Neuronal stem cell (in vitro differentiated cells): ENCODE measurements around the gene GAREM2.
A peak's percentile ranks its signal among the peaks of the same experiment; 100 is the strongest.

Source experiments
- DNase-seq: peaks from one replicate; pipeline ENCODE4 v3.0.0-alpha.2; 2013; ENCODE audit warnings: low spot score
- H2AFZ ChIP-seq: one replicate; pipeline ENCODE4 v1.6.1; 2013; ENCODE audit warnings: mild to moderate bottlenecking, low read length, inconsistent platforms
- H2AK5ac ChIP-seq: 2 replicates; pipeline ENCODE4 v1.6.1; 2013; ENCODE audit warnings: low read depth, mild to moderate bottlenecking, inconsistent platforms, low read length, moderate library complexity, mixed read lengths
- H2BK120ac ChIP-seq: 2 replicates; pipeline ENCODE4 v1.6.1; 2013; ENCODE audit warnings: low read depth, mild to moderate bottlenecking, inconsistent platforms, low read length, moderate library complexity, mixed read lengths
- H2BK12ac ChIP-seq: one replicate; pipeline ENCODE4 v1.6.1; 2013; ENCODE audit warnings: low read length, inconsistent platforms
- H2BK15ac ChIP-seq: 2 replicates; pipeline ENCODE4 v1.6.1; 2013; ENCODE audit warnings: mild to moderate bottlenecking, low read length, inconsistent platforms, mixed read lengths
- H2BK5ac ChIP-seq: one replicate; pipeline ENCODE4 v1.6.1; 2013; ENCODE audit warnings: inconsistent platforms, mild to moderate bottlenecking, low read length, moderate library complexity
- H3K14ac ChIP-seq: one replicate; pipeline ENCODE4 v1.6.1; 2013; ENCODE audit warnings: low read length, inconsistent platforms
- H3K18ac ChIP-seq: 2 replicates; pipeline ENCODE4 v1.6.1; 2013; ENCODE audit warnings: low read length, inconsistent platforms
- H3K23ac ChIP-seq: 2 replicates; pipeline ENCODE4 v1.6.1; 2013; ENCODE audit warnings: low read depth, mild to moderate bottlenecking, mixed read lengths, low read length, inconsistent platforms; ENCODE audit not compliant: poor library complexity
- H3K27ac ChIP-seq: replicated peaks from 3 replicates; pipeline ENCODE4 v1.5.1; 2013; ENCODE audit warnings: low read length, inconsistent platforms
- H3K27me3 ChIP-seq, 3 experiments: 2 replicates each; pipeline ENCODE4 v1.6.1; 2013; ENCODE audit warnings: low read length in 3 of 3, mild to moderate bottlenecking in 2 of 3, inconsistent platforms in 1 of 3, low read depth in 1 of 3, mixed read lengths in 1 of 3, moderate library complexity in 1 of 3; ENCODE audit not compliant: control insufficient read depth in 3 of 3, insufficient read depth in 3 of 3
- H3K36me3 ChIP-seq, 2 donors: replicated peaks in 1 of 2; 2 replicates each; pipeline ENCODE4 v1.6.1; 2013; ENCODE audit warnings: low read length in 2 of 2; ENCODE audit not compliant: control insufficient read depth in 2 of 2, insufficient read depth in 2 of 2
- H3K4ac ChIP-seq: 2 replicates; pipeline ENCODE4 v1.6.1; 2013; ENCODE audit warnings: inconsistent platforms, mild to moderate bottlenecking, low read length, moderate library complexity
- H3K4me1 ChIP-seq, 2 donors: 1 replicate in 1 of 2; 2 replicates in 1 of 2; pipeline ENCODE4 v1.6.1; 2013; ENCODE audit warnings: low read length in 2 of 2, low read depth in 1 of 2; ENCODE audit not compliant: control insufficient read depth in 2 of 2, insufficient read depth in 1 of 2
- H3K4me2 ChIP-seq: one replicate; pipeline ENCODE4 v1.6.1; 2013; ENCODE audit warnings: mild to moderate bottlenecking, low read length, inconsistent platforms; ENCODE audit not compliant: insufficient read depth, poor library complexity, severe bottlenecking
- H3K4me3 ChIP-seq, 2 donors: 2 replicates each; pipeline ENCODE4 v1.5.1; 2013; ENCODE audit warnings: low read length in 2 of 2, mild to moderate bottlenecking in 2 of 2, inconsistent platforms in 1 of 2, moderate library complexity in 1 of 2
- H3K79me1 ChIP-seq: one replicate; pipeline ENCODE4 v1.6.1; 2013; ENCODE audit warnings: low read depth, mild to moderate bottlenecking, inconsistent platforms, low read length, moderate library complexity
- H3K9ac ChIP-seq: one replicate; pipeline ENCODE4 v1.6.1; 2013; ENCODE audit warnings: mild to moderate bottlenecking, low read depth, low read length, inconsistent platforms; ENCODE audit not compliant: poor library complexity
- H3K9me3 ChIP-seq, 2 donors: replicated peaks in 1 of 2; 2 replicates each; pipeline versions ENCODE3 to v1.6.1; 2013; ENCODE audit warnings: low read length in 2 of 2, mild to moderate bottlenecking in 2 of 2, inconsistent platforms in 1 of 2, low read depth in 1 of 2, mixed read lengths in 1 of 2, moderate library complexity in 1 of 2; ENCODE audit not compliant: control insufficient read depth in 2 of 2, insufficient read depth in 1 of 2
- H4K8ac ChIP-seq: one replicate; pipeline ENCODE4 v1.6.1; 2013; ENCODE audit warnings: low read depth, mild to moderate bottlenecking, inconsistent platforms, low read length, moderate library complexity
- H4K91ac ChIP-seq: one replicate; pipeline ENCODE4 v1.6.1; 2013; ENCODE audit warnings: low read length, low read depth, mild to moderate bottlenecking, inconsistent platforms; ENCODE audit not compliant: poor library complexity
- WGBS, 2 donors: extraction: QIAGEN DNeasy Blood & Tissue Kit; methylation state at CpG; one replicate each; pipeline ENCODE4 v1.1.7; 2013; ENCODE audit warnings: missing lambda C conversion rate in 2 of 2, mixed read lengths in 1 of 2; ENCODE audit not compliant: insufficient read length in 2 of 2, insufficient replicate concordance in 1 of 2; ENCODE audit errors: extremely low coverage in 2 of 2; 5-methylcytosine and 5-hydroxymethylcytosine counted together

Gene GAREM2

DNA sequence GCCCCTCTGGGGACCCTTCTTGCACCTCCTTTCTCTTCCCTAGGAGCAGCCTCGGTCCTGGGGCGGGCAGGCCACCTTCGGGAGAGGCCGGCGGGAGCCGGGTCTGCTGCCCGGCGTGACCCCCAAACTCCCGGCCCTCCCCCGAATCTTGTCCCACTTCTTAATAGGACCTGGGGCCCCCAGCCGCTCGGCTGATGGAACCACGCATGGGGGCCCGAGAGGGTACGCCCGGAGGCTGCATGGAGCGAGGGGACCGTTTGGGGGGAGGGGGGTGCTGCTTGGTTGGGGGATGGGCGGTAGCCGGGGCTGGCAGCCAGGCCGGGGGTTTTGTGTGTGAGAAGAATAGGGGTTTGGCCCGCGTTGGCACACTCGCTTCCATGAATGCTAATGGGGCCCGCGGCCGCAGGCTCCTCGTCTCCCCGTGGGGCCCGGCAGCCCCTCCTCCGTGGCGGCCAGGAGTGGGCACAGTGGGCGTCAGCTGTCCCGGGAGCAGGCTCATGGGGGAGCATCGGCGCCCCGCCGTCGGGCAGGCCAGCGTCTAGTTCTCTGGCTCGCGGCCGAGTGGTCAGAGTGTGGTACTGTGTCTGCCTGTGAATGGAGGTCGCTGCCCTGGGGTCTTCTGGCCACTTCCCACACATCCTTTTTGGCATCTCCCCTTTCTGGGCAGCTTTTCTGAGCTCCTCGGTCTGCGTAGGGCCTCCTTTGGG is 1.0 kb downstream of the GAREM2 start:
- H3K23ac ChIP-seq: peak overlapping the region; percentile 75
- peak overlapping the region; percentile 88 for H3K9ac ChIP-seq
- H3K27me3 ChIP-seq: peaks cover 0 to 9% (median 0%) of the 10 kb centered on the region in 3 experiments
- H3K36me3 ChIP-seq: peaks cover 7 to 21% of the 10 kb centered on the region in 2 donors
- H3K79me1 ChIP-seq: peaks cover 11% of the 10 kb centered on the region
- WGBS, 2 donors: no CpG with 5 or more reads among the region's 46 CpGs
- no peak for DNase-seq
- H3K4me3 ChIP-seq: peak overlapping the region; percentile 76 to 93
- peak overlapping the region; percentile 75 for H2BK15ac ChIP-seq
- peak overlapping the region; percentile 91 for H2AFZ ChIP-seq
- H3K4me1 ChIP-seq: peaks cover 22 to 25% of the 10 kb centered on the region in 2 donors
- H4K8ac ChIP-seq: no peak overlapping the region
- H3K14ac ChIP-seq: peak overlapping the region; percentile 82
- H2BK5ac ChIP-seq: peak overlapping the region; percentile 90
- H3K4me2 ChIP-seq: peak overlapping the region; percentile 93
- no peak overlapping the region for H3K4ac ChIP-seq
- H3K27ac ChIP-seq: peak overlapping the region; percentile 43
- no peaks in the 10 kb centered on the region for H3K9me3 ChIP-seq
- H2BK12ac ChIP-seq: no peak overlapping the region
- no peak overlapping the region for H4K91ac ChIP-seq
- peak overlapping the region; percentile 97 for H3K18ac ChIP-seq
- peak overlapping the region; percentile 81 for H2BK120ac ChIP-seq
- peak overlapping the region; percentile 51 for H2AK5ac ChIP-seq

DNA sequence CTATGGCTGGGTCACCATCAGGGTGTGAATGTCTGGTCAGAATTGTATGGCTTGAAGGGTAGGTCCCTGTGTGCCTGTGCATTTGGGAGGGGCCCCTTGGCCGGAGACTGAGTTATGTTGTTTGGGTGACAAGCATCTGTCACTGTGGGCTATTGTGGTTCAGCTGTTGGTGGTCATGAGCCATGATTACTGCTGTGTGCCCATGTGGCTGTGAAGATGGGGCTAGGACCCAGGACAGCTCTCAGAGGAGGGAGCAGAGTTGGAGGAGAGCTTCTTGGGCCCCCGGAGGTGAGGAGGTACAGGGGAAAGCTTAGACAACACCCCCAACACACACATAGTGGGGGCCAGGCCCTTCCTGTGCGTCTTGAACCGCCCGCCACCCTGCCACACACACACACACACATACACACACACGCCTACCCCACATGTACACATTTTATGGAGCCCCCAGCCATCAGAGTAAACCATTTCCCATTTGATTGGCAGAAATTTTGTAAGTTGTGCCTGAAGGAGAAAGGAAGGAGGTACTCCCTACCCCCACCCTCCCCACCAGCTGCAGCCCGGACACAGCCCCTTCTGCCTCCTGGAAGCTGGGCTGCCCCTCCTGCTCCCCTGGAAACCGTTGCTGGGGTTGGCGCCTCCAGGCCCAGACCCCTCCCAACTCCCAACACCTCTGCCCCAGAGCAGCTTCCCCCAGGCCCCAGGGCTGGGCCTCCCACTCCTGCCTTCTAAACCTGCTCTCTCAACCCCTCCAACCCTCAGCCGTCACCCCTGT is 2.0 kb downstream of the GAREM2 start:
- Histone ChIP-seq H2BK12ac (no peak overlapping the region), H3K14ac (no peak overlapping the region), H3K27ac (no peak overlapping the region), H3K36me3 (peaks cover 7 to 21% of the 10 kb centered on the region in 2 donors), H2AK5ac (no peak overlapping the region), H2AFZ (no peak overlapping the region), H3K4me3 (peak overlapping the region; percentile 76 to 93), H3K4me1 (peaks cover 30 to 34% of the 10 kb centered on the region in 2 donors), H3K27me3 (peaks cover 0 to 2% (median 0%) of the 10 kb centered on the region in 3 experiments), H2BK120ac (no peak overlapping the region), H3K23ac (no peak overlapping the region), H4K8ac (no peak overlapping the region), H3K9me3 (no peaks in the 10 kb centered on the region), H2BK15ac (no peak overlapping the region), H3K18ac (peak overlapping the region; percentile 1), H3K79me1 (peaks cover 11% of the 10 kb centered on the region), H4K91ac (no peak overlapping the region), H3K9ac (peak overlapping the region; percentile 88), H3K4me2 (peak overlapping the region; percentile 93), H3K4ac (no peak overlapping the region), H2BK5ac (peak overlapping the region; percentile 90)
- no CpG with 5 or more reads among the region's 10 CpGs for WGBS, 2 donors
- no peak for DNase-seq

DNA sequence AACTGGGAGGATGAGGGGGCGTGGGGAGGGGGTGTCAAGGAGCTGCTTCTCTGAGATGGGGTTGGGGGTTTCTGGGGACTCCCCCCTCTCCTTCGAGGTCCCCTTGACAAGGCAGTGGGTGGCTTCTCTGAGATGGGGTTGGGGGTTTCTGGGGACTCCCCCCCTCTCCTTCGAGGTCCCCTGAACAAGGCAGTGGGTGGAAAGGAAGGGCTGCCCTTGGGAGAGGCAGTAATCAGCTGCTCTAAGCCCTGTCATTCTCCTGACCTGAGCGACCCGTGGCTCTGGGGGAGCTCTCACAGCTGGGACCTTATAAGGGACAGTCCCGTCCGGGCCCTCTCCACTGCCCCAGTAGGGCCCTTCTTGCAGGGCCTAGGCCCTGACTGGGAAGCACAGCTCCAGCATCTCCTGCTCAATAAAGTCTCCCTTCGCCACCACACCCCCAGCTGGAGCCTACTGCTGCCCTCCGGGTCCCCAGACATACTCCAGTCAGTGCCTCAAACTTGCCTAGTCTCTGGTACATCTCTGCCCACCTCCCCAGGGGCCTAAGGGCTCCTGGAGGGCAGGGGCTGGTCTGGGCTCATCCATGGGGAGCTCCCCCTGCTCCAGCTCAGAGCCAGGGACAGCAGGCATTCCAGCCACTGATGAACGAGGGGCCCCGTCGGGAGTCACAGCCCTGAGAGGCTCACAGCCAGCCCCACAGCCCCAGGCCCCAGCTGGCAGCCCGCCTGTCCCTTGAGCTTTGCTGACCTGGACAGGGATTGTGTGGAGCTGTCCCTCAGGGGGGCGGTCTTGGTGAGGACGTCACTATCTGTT is 2.8 kb downstream of the GAREM2 start:
- no CpG with 5 or more reads among the region's 15 CpGs for WGBS, 2 donors
- H3K4me3 ChIP-seq: no peak overlapping the region
- H3K27me3 ChIP-seq: no peaks in the 10 kb centered on the region
- no peak overlapping the region for H3K14ac ChIP-seq
- H2AFZ ChIP-seq: no peak overlapping the region
- no peak overlapping the region for H2AK5ac ChIP-seq
- H2BK12ac ChIP-seq: no peak overlapping the region
- no peak overlapping the region for H3K23ac ChIP-seq
- no peak overlapping the region for H3K4me2 ChIP-seq
- no peak overlapping the region for H4K91ac ChIP-seq
- H3K4ac ChIP-seq: no peak overlapping the region
- no peak overlapping the region for H2BK15ac ChIP-seq
- no peaks in the 10 kb centered on the region for H3K9me3 ChIP-seq
- no peak overlapping the region for H2BK5ac ChIP-seq
- no peak overlapping the region for H4K8ac ChIP-seq
- H3K4me1 ChIP-seq: peaks cover 35 to 36% of the 10 kb centered on the region in 2 donors
- H3K36me3 ChIP-seq: peaks cover 11 to 26% of the 10 kb centered on the region in 2 donors
- DNase-seq: no peak
- peaks cover 11% of the 10 kb centered on the region for H3K79me1 ChIP-seq
- no peak overlapping the region for H3K9ac ChIP-seq
- peak overlapping the region; percentile 45 for H3K18ac ChIP-seq
- no peak overlapping the region for H3K27ac ChIP-seq
- no peak overlapping the region for H2BK120ac ChIP-seq
